HepG2 (cell line): ENCODE results near the gene E2F1. TPM values are rescaled to one million over a fixed set of nuclear protein-coding genes. Genes with fewer than 3 reads are reported as not detected.

Experiments
- ESRRA ChIP-seq: sonication (generic); formaldehyde crosslinking; IDR thresholded peaks from 2 replicates; pipeline ENCODE4 v1.5.1; 2020; ENCODE audit warnings: mild to moderate bottlenecking, low read depth, missing genetic modification reagents
- HNF4G ChIP-seq, 2 experiments: sonication (generic) in 1 of 2; formaldehyde crosslinking in 1 of 2; IDR thresholded peaks; 2 replicates each; pipeline versions ENCODE4 v1.4.0 to v1.6.1; 2011 to 2020; ENCODE audit warnings: borderline replicate concordance in 2 of 2, low read depth in 2 of 2, mild to moderate bottlenecking in 2 of 2, low read length in 1 of 2, missing genetic modification reagents in 1 of 2, moderate library complexity in 1 of 2
- KMT2A ChIP-seq: sonication (generic); formaldehyde crosslinking; IDR thresholded peaks from 2 replicates; pipeline ENCODE4 v1.4.0; 2020; ENCODE audit warnings: missing genetic modification reagents
- NFKBIZ ChIP-seq: IDR thresholded peaks from 2 replicates; pipeline ENCODE4 v1.6.1; 2018; ENCODE audit warnings: missing genetic modification reagents, missing compliant biosample characterization
- PRDM15 ChIP-seq: sonication (generic); formaldehyde crosslinking; IDR thresholded peaks from 2 replicates; pipeline ENCODE4 v1.4.0; 2020; ENCODE audit warnings: missing genetic modification reagents
- RCOR2 ChIP-seq: IDR thresholded peaks from 2 replicates; pipeline ENCODE4 v1.6.1; 2016; ENCODE audit warnings: missing biosample characterization, missing genetic modification reagents
- THYN1 ChIP-seq: sonication (generic); formaldehyde crosslinking; IDR thresholded peaks from 2 replicates; pipeline ENCODE4 v1.8.1; 2023; ENCODE audit warnings: low read depth, mild to moderate bottlenecking, moderate library complexity, missing genetic modification reagents, borderline replicate concordance
- TIGD3 ChIP-seq: sonication (generic); formaldehyde crosslinking; IDR thresholded peaks from 2 replicates; pipeline ENCODE4 v1.5.1; 2020; ENCODE audit warnings: mild to moderate bottlenecking, missing genetic modification reagents, borderline replicate concordance
- ZNF121 ChIP-seq: sonication (generic); formaldehyde crosslinking; IDR thresholded peaks from 2 replicates; pipeline ENCODE4 v1.5.0; 2020; ENCODE audit warnings: mild to moderate bottlenecking, missing genetic modification reagents
- ZNF136 ChIP-seq: sonication (generic); formaldehyde crosslinking; IDR thresholded peaks from 2 replicates; pipeline ENCODE4 v1.8.1; 2022; ENCODE audit warnings: low read depth, mild to moderate bottlenecking, moderate library complexity, missing genetic modification reagents
- ZNF160 ChIP-seq: sonication (generic); formaldehyde crosslinking; IDR thresholded peaks from 2 replicates; pipeline ENCODE4 v1.8.0; 2022; ENCODE audit warnings: mild to moderate bottlenecking, inconsistent platforms, missing genetic modification reagents
- ZNF276 ChIP-seq: sonication (generic); formaldehyde crosslinking; IDR thresholded peaks from 2 replicates; pipeline ENCODE4 v1.4.0; 2020; ENCODE audit warnings: mild to moderate bottlenecking, low read depth, missing genetic modification reagents
- ZNF598 ChIP-seq: sonication (generic); formaldehyde crosslinking; IDR thresholded peaks from 2 replicates; pipeline ENCODE4 v1.5.1; 2020; ENCODE audit warnings: mild to moderate bottlenecking, missing genetic modification reagents, borderline replicate concordance
- ZNF687 ChIP-seq: sonication (generic); formaldehyde crosslinking; IDR thresholded peaks from 2 replicates; pipeline ENCODE4 v1.5.1; 2020; ENCODE audit warnings: mild to moderate bottlenecking, missing genetic modification reagents, moderate library complexity
- ZNF7 ChIP-seq: IDR thresholded peaks from 2 replicates; pipeline ENCODE4 v1.6.1; 2016; ENCODE audit warnings: missing biosample characterization, missing genetic modification reagents
- ZNF841 ChIP-seq: sonication (generic); formaldehyde crosslinking; IDR thresholded peaks from 2 replicates; pipeline ENCODE4 v1.8.1; 2023; ENCODE audit warnings: missing genetic modification reagents, borderline replicate concordance
- ZSCAN20 ChIP-seq: sonication (generic); formaldehyde crosslinking; IDR thresholded peaks from 2 replicates; pipeline ENCODE4 v1.4.0; 2020; ENCODE audit warnings: missing genetic modification reagents, mild to moderate bottlenecking, borderline replicate concordance
- ZSCAN30 ChIP-seq: sonication (generic); formaldehyde crosslinking; IDR thresholded peaks from 2 replicates; pipeline ENCODE4 v1.5.0; 2020; ENCODE audit warnings: mild to moderate bottlenecking, missing genetic modification reagents
- polyA plus RNA-seq, 8 experiments: library from polyadenylated mRNA; depleted of rRNA in 3 of 8; stranded (reverse) in 7 of 8; unstranded in 1 of 8; fragments of >200 nt; fragmentation: Illumina TruSeq in 4 of 8; extraction: Trizol in 4 of 8; gene quantifications; 2 replicates each; pipeline versions ENCODE4 v1.2.1 to v1.2.3, GENCODE V29; 2011 to 2016; ENCODE audit warnings: low read depth in 4 of 8, missing spikeins in 1 of 8, mixed read lengths in 1 of 8; ENCODE audit not compliant: insufficient read depth in 1 of 8
- total RNA-seq, 5 experiments: library from RNA; depleted of rRNA; stranded (reverse); fragments of >200 nt; fragmentation: Illumina TruSeq; extraction: Trizol; gene quantifications; 2 replicates each; pipeline ENCODE4 v1.2.3, GENCODE V29; 2016; ENCODE audit warnings: low read depth in 1 of 5

Gene E2F1
- total and polyA plus RNA-seq, 2 of the 13 experiments (the other 11 are each of a cell fraction or from before 2014, with no cell fraction given) = 25.5 to 39.4 TPM

GRCh38 chr20:33653218-33653899 lies 32.8 kb downstream of the E2F1 start (continued):
- TF ChIP-seq ZNF687 (CRISPR knock-in tag) = peak; percentile 58
- no peak for TF ChIP-seq ZSCAN20 (CRISPR knock-in tag)
- no peak for TF ChIP-seq RCOR2 (CRISPR knock-in tag)
- no peak for TF ChIP-seq ZNF7 (CRISPR knock-in tag)
- TF ChIP-seq KMT2A (CRISPR knock-in tag) = peak; percentile 48; the same call in 1 of the 2 replicates
- no peak for TF ChIP-seq THYN1
- TF ChIP-seq ZNF841 (CRISPR knock-in tag) = no peak
- no peak for TF ChIP-seq HNF4G (IDR thresholded peaks at IDR 0.05; ENCODE audit: borderline replicate concordance, low read depth, low read length)
- no peak for TF ChIP-seq HNF4G (CRISPR knock-in tag; IDR thresholded peaks at IDR 0.05; ENCODE audit: borderline replicate concordance, low read depth)
- TF ChIP-seq PRDM15 (CRISPR knock-in tag) = no peak
- TF ChIP-seq TIGD3 (CRISPR knock-in tag) = no peak
- no peak for TF ChIP-seq ZNF160 (CRISPR knock-in tag)
- no peak for TF ChIP-seq ZNF598 (CRISPR knock-in tag)
- TF ChIP-seq ZNF121 (CRISPR knock-in tag) = no peak
- TF ChIP-seq ZNF276 (CRISPR knock-in tag) = peak; percentile 34; the same call in 1 of the 2 replicates
- peak; percentile 72; the same call in 1 of the 2 replicates for TF ChIP-seq ZNF136 (CRISPR knock-in tag)
- TF ChIP-seq ZSCAN30 (CRISPR knock-in tag) = no peak
- no peak for TF ChIP-seq NFKBIZ (CRISPR knock-in tag)
- no peak for TF ChIP-seq ESRRA (CRISPR knock-in tag)
